HG02884 (cell line): Measurements from ENCODE around the gene GRK6.
A peak's percentile ranks its signal among the peaks of the same experiment; 100 is the strongest.

Experiments
- ATAC-seq: cut with Tn5 transposase; IDR thresholded peaks from one replicate; pipeline ENCODE4 v1.9.1; 2021; ENCODE audit warnings: mild to moderate bottlenecking, moderate library complexity; ENCODE audit not compliant: unreplicated experiment

The GRK6 gene

GRCh38 chr5:177452688-177453638, 26.5 kb downstream of the GRK6 start:
- ATAC-seq = no peak

- no peak for ATAC-seq
These were observed 27.4 kb downstream of the GRK6 start for GRCh38 chr5:177453852-177454396.

GRCh38 chr5:177454397-177455035, 28.0 kb downstream of the GRK6 start:
- peak; percentile 29 for ATAC-seq

- ATAC-seq = peak; percentile 48
These were observed 28.7 kb downstream of the GRK6 start for GRCh38 chr5:177455036-177455660.

GRCh38 chr5:177455661-177456590, 29.4 kb downstream of the GRK6 start:
- no peak for ATAC-seq

- ATAC-seq = no peak
These were observed 30.1 kb downstream of the GRK6 start for GRCh38 chr5:177456591-177456964.

- ATAC-seq = peak; percentile 48
These were observed 30.7 kb downstream of the GRK6 start for GRCh38 chr5:177456976-177457851.

GRCh38 chr5:177457852-177458681, 31.6 kb downstream of the GRK6 start:
- no peak for ATAC-seq

- no peak for ATAC-seq
These were observed 32.5 kb downstream of the GRK6 start for GRCh38 chr5:177458912-177459350.

GRCh38 chr5:177459357-177459756, 32.9 kb downstream of the GRK6 start:
- ATAC-seq = no peak

- no peak for ATAC-seq
These were observed 33.5 kb downstream of the GRK6 start for GRCh38 chr5:177459819-177460628.

- no peak for ATAC-seq
These were observed 35.7 kb downstream of the GRK6 start for GRCh38 chr5:177462021-177462670.

GRCh38 chr5:177465044-177465443, 38.6 kb downstream of the GRK6 start:
- ATAC-seq = no peak

- no peak for ATAC-seq
These were observed 40.4 kb downstream of the GRK6 start for GRCh38 chr5:177466861-177467260.

GRCh38 chr5:177467436-177467835, 41.0 kb downstream of the GRK6 start:
- ATAC-seq = no peak

- ATAC-seq = no peak
These were observed 41.8 kb downstream of the GRK6 start for GRCh38 chr5:177468329-177468684.
